Measurements from ENCODE around the gene KCNH2.

Gene KCNH2

DNA sequence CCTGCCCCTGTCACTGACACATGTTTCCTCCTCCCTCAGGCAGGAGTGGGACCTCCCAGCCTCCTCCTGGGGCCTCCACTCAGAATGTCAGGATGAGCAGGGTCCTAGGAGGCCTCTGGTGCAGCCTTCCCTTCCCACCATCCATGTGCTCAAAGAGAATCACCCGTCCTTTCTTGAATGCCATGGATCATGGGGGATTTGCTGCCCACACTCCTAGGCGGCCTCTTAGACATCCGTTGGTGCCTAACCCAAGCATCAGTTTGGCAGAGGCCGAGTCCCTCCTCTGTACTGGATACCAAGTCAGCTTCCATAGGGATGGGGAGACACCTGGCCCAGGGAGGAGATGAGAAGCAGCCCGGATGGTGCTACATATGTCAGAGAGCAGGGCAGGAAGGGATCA lies 19.7 kb upstream of the KCNH2 start:
- in situ Hi-C loops (cut with HindIII; ENCODE audit: low sequenced_read_pairs): no loop called here

DNA sequence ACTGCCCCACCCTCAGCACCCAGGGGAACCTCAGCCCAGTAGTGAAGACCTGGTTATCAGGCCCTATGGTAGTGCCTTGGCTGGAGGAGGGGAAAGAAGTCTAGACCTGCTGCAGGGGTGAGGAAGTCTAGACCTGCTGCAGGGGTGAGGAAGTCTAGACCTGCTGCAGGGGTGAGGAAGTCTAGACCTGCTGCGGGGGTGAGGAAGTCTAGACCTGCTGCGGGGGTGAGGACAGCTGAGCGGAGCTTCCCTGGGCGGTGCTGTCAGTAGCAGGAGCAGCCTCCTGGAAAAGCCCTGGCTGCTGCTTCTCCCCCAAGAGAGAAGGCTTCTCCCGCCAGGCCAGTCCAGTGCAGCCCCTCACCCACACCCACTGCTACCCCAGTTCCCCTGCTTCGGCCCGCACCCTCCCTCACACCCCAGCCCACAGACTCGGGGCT lies 19.0 kb upstream of the KCNH2 start:
- in situ Hi-C loops (cut with HindIII; ENCODE audit: low sequenced_read_pairs): no loop called here

DNA sequence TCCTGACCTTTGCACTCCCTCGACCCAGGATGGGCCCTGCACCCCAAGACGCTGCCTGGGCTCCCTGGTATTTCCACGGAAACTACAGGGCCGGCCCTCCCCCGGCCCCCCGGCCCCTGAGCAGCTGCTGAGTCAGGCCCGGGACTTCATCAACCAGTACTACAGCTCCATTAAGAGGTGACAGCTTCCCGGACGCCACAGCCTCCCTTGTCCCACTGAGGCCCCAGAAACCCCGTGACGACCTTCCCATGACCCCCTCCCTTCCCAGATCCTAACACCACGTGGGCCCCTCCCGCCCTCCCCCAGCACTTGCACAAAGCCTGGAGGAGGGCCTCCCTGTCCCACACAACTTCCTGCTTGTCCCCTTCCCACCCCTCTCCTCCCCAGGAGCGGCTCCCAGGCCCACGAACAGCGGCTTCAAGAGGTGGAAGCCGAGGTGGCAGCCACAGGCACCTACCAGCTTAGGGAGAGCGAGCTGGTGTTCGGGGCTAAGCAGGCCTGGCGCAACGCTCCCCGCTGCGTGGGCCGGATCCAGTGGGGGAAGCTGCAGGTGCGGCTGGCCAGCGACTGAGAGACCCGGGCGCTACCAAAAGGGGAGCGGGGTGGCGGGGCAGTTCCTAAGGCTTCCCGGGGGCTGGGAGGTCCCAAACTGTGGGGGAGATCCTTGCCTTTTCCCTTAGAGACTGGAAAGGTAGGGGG lies 18.4 kb upstream of the KCNH2 start:
- in situ Hi-C loops (cut with HindIII; ENCODE audit: low sequenced_read_pairs): no loop called here

DNA sequence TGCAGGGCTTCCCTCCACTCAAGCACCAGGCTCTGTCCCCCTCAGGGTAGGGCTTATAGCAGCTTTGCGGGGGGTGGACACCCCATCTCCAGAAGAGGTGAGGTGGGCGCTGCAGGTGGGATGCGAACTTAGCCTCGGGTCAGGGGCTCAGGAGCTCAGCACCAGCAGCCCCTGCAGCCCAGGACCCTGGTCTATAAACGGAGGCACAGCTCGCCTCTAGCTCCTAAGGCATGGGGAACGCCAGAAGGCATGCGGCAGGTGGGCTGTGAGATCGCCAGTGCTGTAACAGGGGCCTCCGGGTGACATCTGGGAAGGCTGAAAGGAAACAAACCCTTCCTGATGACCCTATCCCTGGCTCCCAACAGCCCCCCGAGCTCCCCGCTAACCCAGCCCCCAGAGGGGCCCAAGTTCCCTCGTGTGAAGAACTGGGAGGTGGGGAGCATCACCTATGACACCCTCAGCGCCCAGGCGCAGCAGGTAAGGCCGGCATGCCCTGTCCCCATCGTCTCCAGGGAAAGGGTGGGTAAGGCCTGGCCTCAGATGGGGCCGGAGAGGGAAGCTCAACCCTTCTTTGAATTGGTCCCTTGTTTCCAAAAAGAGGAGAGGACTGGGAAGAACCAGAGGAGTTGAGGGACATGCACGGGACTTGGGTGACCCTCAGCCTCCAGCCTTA lies 16.9 kb upstream of the KCNH2 start:
- in situ Hi-C loops (cut with HindIII; ENCODE audit: low sequenced_read_pairs): no loop called here

DNA sequence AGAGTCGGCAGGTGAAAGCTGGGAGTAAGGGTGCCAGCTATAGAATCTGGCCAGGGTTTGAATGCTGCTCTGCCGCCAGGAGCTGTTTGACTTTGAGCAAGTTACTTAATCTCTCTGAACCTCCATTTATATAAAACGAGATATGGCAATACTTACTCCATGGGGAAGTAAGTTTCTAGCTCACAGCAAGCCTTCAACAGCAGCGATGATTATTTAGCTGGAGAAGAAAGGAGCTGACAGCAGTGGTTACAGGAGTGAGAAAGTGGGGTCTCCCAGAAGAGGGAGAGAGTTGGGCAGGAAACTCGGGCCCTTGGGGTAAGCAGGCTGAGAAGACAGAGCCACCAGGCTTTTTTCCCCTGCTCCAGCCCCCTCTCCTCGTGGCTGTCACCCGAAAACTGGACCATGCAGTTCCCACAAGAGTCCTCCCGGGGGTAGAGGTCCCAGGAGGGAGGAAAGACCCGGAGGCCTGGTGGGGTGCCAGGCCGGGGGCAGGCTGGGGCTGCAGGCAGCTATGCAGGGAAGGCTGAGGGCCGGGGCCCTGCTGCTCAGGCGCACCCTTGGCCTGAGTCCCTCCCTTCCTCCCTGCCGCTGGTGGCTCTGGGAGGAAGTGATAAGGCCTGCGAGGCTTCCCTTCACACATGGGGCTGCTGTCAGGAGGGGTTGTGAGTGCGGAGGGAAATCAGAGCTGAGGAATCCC lies 16.2 kb upstream of the KCNH2 start:
- in situ Hi-C loops (cut with HindIII; ENCODE audit: low sequenced_read_pairs): no loop called here

DNA sequence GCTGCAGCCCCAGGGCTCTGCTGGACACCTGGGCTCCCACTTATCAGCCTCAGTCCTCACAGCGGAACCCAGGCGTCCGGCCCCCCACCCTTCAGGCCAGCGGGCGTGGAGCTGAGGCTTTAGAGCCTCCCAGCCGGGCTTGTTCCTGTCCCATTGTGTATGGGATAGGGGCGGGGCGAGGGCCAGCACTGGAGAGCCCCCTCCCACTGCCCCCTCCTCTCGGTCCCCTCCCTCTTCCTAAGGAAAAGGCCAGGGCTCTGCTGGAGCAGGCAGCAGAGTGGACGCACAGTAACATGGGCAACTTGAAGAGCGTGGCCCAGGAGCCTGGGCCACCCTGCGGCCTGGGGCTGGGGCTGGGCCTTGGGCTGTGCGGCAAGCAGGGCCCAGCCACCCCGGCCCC lies 15.4 kb upstream of the KCNH2 start:
- in situ Hi-C loops (cut with HindIII; ENCODE audit: low sequenced_read_pairs): no loop called here

- in situ Hi-C loops (cut with HindIII; ENCODE audit: low sequenced_read_pairs): no loop called here
These were observed 14.7 kb upstream of the KCNH2 start for GRCh38 chr7:150992833-150993302.

- in situ Hi-C loops (cut with HindIII; ENCODE audit: low sequenced_read_pairs): no loop called here
These were observed 14.0 kb upstream of the KCNH2 start for GRCh38 chr7:150992051-150992640.

- in situ Hi-C loops (cut with HindIII; ENCODE audit: low sequenced_read_pairs): no loop called here
These were observed 12.5 kb upstream of the KCNH2 start, which contains the start of gene NOS3 for GRCh38 chr7:150990416-150991186. TSS of gene NOS3 (plus strand) at chr7:150991017. CDS start at chr7:150993804, 2,787 bp downstream.

- in situ Hi-C loops (cut with HindIII; ENCODE audit: low sequenced_read_pairs): no loop called here
These were observed 11.3 kb upstream of the KCNH2 start for GRCh38 chr7:150989456-150989855.

- in situ Hi-C loops (cut with HindIII; ENCODE audit: low sequenced_read_pairs): no loop called here
These were observed 10.4 kb upstream of the KCNH2 start for GRCh38 chr7:150988230-150989226.

GRCh38 chr7:150986556-150986955 lies 8.4 kb upstream of the KCNH2 start:
- in situ Hi-C loops (cut with HindIII; ENCODE audit: low sequenced_read_pairs): no loop called here

- in situ Hi-C loops (cut with HindIII; ENCODE audit: low sequenced_read_pairs): no loop called here
These were observed 8.0 kb upstream of the KCNH2 start for GRCh38 chr7:150986099-150986512.

GRCh38 chr7:150983893-150984368 lies 5.8 kb upstream of the KCNH2 start:
- in situ Hi-C loops (cut with HindIII; ENCODE audit: low sequenced_read_pairs): no loop called here

DNA sequence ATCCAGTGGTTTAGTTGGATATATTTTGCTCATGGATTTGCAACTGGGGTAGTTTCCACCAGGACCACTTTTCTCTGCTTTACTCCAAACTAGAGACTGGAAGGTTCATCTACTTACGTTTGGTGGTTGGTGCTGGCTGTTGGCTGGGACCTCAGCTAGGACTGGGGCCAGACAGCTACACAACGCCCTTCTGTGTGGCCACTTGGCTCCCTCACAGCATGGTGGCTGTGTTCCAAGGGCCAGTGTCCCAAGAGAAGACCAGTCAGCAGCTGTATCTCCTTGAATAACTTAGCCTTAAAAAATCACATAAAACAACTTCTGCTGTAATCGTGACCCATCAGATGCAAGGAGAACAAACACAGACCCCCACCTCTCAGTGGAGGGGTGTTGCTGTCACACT lies 4.2 kb upstream of the KCNH2 start:
- in situ Hi-C loops (cut with HindIII; ENCODE audit: low sequenced_read_pairs): no loop called here

DNA sequence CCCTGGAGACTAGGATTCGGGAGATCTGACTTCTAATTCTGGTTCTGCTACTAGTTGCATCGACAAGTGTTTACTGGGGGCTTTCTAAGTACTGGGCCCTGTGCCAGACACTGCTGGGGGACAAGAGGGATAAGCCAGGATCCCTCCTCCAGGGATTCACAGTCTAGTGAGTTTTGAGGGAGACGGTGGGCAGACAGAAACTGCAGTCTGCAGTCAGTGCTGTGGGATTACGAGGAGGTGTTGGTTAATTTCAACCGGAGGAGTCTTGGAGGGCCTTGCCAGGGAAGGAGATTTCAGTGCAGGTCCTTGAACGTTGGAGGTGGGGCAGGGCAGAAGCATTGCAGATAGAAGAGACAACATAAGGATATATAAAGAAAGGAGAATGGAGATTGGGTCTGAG lies 3.5 kb upstream of the KCNH2 start:
- in situ Hi-C loops (cut with HindIII; ENCODE audit: low sequenced_read_pairs): no loop called here

- in situ Hi-C loops (cut with HindIII; ENCODE audit: low sequenced_read_pairs): no loop called here
These were observed 2.5 kb upstream of the KCNH2 start for GRCh38 chr7:150980663-150981062.

DNA sequence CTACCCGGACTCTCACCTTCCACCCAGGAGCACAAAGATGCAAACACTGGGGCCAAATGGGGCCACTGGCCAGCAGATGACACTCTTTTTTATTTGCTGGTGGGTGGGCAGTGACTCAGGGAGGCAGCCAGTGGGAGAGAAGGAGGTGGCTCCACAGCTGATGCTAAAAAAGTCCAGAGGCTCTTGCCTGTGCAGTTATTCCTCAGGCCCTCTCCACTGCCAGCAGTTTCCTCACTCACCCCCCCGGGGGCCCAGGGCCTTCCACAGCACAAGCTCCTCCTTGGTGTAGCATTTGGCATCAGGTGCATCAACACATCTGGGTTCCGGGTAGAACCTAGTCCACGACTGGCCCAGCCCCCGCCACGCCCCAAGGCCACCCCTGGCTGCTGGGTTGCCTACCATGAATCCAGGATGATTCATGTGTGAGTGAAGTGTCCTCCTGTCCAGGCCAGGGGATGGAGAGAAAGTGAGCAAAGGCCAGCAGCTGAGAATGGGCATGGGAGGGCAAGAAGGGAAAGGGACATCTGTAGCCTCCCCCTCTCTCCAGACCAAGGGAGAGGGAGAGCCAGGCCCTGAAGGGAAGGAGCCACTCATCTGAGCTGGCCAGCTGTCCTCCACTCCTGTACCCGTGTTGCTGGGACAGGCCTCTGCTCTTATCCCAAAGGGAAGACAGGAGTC lies 1.7 kb upstream of the KCNH2 start:
- in situ Hi-C loops (cut with HindIII; ENCODE audit: low sequenced_read_pairs): loop anchor here (10.0 kb wide), 1 partner anchor 65 kb away; no protein-coding TSS in a partner anchor
